NCI-H1694 (cell line): ENCODE data around the gene SPRYD3.
"Not testable (repeated sequence)": the region's sequence is repeated elsewhere in the genome, so short reads cannot be mapped to it uniquely, and the experiment has no call there.

ENCODE experiments used
- DNase-seq: peaks from one replicate; lab custom pipeline; 2025; lab: John Stamatoyannopoulos, UW

The SPRYD3 gene, protein sequence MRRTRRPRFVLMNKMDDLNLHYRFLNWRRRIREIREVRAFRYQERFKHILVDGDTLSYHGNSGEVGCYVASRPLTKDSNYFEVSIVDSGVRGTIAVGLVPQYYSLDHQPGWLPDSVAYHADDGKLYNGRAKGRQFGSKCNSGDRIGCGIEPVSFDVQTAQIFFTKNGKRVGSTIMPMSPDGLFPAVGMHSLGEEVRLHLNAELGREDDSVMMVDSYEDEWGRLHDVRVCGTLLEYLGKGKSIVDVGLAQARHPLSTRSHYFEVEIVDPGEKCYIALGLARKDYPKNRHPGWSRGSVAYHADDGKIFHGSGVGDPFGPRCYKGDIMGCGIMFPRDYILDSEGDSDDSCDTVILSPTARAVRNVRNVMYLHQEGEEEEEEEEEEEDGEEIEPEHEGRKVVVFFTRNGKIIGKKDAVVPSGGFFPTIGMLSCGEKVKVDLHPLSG

DNA sequence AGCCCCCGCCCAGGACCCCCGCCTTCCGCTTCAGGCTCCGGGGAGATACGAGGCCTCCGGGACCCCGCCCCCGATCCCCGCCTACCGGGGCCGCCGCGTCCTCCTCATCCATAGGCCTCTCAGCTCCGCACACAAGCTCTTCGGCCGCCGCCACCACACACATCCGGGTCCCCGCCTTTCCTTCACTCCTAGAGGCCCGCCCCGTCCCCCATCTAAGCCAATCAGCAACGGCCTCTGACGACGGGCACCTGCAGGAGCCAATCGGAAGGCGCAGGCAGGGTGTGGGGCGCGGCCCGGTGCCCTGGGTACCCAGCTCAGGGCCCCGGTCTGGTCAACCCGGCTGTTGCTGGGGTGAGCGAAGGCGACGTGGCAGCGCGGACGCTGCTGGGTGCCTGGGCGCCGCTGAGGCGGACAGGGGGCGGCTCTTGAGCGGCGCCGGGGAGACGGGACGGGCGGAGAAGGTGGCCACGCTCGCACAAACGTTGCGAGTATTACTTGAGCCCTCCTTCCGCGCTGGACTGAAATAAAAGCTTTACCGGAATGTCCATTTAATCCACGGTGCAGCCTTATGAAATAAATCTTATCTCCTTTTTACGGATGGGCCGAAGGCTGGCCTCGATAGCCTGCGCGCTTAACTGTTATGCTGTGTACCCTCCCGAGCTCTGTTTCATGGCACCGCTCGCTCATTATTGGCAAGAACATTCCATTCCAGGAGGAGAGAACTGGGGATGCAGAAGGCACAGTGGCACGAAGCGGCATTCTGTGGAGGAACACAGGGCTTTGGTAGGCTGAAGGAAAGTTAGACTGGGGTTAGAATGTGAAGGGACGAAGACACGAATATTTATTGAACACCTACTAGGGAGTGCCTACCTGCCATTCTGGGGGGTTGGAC is at the start of gene SPRYD3:
SPRYD3 (minus strand) TSS at position 165 of the 892 bp plus-strand sequence; CDS start at position 108, 57 bp downstream.
- peak; percentile 87 for DNase-seq

DNA sequence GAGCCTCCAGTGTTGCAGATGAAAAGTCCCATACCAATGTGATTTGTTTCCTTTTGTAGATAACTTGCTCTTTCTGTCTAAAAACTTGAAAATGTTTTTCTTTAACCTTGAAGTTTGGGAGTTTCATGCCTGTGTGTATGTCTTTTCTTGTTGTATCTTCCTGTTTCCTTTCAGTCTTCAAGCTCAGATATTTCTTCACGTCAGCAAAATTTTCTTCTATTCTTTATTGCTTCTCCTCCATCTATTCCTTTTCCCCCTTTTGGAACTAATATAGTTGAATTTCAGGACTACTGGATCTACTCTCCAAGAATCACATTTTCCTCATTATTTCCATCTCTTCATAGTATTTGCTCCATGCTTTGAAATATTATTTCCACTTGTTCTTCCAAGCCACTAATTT is 48.0 kb upstream of the SPRYD3 start:
- no peak for DNase-seq

DNA sequence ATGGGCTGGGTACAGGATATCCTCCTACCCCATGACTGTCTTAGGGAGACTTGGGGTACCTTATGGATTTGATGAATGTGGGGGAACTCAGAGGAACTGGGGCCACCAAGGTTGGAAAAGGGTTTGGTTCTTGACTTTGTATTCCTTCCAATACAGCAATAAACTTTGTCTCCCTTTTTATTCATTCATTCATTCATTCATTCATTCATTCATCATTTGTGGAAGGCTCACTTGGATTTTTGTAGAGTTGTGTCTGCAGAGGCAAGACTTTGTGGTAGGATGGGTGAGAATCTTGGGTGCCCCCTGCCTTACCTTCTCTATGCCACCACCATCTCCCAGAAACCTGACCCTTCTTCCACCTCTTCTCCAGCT is 45.1 kb upstream of the SPRYD3 start:
- no peak for DNase-seq

DNA sequence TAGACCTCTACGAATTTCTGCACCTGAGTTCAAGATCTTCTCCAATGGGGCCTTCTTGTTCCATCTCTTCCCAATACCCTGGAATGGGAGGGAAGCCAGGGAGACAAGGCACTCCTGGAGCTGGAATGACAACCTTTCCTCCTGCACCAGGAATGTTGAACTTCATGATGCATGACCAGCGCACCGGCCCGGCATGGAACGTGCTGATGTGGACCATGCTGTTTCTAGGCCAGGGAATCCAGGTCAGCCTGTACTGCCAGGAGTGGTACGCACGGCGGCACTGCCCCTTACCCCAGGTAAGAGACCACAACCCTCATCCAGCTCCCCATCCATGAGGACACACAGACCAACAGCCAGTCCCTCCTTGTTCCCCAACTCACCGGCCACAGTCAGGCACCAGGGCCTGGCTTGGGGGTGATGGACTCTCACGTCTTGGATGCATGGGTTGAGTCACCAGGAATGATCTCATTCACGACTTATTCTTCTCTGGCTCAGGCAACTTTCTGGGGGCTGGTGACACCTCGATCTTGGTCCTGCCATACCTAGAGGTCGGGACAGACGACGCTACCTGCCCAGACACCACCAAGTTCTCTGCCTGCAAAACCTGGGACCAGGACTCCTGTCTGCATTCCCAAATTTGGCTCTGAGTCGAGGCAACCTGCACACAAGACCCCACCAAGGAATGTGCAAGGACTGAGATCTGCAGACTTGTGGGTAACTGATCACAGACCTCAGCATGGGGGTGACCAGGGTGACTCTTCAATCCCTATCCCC is 44.6 kb upstream of the SPRYD3 start:
- DNase-seq: no peak

DNA sequence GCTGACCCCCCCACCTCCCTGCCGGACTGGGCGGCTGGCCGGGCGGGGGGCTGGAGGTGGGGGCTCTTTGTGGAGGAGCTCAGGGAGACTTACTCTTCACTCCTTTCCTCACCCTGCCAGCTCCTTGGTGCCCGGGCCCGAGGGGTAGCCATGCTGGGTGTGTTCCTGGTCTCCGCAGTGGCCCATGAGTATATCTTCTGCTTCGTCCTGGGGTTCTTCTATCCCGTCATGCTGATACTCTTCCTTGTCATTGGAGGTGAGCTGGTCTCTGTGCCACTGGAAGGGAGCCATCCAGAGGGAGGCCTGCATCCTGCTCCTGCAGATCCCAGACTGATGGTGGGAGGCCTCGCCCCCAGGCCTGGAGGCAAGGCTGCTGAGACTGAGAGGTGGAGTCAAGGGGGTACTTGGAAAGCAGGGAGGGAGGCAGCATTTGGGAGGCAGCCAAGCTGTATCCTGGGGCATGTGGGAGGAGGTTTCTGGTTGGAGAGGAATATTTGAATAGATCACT is 43.8 kb upstream of the SPRYD3 start:
- DNase-seq: no peak

DNA sequence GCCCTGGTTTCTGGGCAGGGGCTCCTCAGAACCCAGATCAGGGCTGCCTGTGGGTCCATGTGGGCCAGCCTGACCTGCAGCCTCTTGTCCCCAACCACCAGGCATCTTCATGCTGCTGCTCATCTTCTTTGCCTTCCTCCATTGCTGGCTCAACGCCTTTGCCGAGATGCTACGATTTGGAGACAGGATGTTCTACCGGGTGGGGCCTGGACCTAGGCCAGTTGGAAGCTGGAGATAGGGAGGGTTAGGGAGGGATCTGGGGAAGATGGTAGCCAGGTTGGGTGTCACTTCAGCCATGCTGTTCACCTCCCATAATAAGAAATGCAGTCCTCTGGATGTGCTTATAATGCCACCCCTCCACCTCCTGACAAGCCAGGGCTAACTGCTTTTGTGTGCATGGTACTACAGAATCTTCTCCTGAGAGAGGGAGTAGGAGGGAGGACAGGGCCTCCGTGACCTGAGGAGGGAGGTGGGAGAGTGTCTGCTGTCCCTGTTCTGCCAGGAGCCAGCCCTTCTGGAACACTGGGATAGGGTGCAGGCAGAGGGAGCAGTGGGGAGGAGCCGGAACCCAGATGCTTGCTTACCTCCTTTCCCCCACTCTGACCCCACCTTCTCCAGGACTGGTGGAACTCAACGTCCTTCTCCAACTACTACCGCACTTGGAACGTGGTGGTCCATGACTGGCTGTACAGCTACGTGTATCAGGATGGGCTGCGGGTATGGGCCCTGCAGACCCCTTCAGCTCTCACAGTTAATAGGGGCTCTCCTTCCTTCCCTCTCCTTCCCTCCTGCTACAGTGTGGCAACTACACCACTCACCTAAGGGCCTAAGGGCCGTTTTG is 41.7 kb upstream of the SPRYD3 start:
- no peak for DNase-seq

DNA sequence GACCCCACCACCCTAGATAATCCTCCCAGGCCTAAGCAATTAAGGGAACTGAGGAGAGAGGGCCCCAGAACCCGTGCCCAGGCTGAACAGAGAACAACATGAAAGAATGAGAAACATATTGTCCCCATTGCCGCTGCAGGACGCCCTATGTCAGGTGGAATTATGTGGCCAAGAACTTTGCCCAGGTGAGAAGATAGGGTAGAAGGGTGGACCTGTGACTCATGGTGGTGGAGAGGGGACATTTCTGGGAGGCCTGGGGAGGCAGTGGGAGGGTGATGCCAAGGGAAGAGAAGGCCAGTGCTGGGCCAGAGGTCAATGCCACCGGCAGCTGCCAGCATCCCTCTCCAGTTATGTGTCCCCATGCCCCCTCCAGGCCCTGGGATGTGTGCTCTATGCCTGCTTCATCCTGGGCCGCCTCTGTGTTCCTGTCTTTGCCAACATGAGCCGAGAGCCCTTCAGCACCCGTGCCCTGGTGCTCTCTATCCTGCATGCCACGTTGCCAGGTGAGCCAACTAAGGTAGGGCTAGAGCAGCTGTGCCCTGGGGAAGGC is 39.6 kb upstream of the SPRYD3 start:
- no peak for DNase-seq

DNA sequence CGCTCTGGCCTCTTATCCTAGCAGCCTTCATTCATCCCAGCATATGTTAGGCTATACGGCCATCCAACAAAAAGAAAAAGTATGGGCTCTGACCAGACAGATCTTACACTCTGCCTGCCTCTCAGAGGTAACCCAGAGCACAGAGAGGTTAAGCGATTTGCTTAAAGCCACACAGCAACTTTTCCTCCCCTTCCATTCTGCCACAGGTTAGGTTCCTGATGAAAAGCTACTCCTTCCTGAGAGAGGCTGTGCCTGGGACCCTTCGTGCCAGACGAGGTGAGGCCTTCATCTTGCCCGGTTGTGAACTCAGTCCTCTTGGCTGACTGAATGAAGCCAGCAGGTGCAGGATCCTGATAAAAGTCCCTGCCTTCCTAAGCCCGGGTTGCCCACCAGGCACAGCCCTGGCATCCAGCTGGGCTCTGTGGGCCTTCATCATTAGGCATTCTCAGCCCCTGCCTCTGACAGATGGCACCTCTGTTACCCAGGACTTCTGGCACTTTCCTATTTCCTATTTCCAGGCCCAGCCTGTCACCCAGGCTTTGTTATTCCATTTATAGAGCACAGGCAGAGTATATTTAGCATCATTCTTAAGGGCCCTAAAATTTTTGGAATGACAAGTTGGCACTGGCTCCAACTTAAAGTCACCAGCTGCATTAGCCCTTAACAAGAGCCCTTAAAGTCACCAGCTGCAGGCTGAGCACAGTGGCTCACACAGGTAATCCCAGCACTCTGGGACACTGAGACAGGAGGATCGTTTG is 36.9 kb upstream of the SPRYD3 start:
- peak; percentile 62 for DNase-seq

DNA sequence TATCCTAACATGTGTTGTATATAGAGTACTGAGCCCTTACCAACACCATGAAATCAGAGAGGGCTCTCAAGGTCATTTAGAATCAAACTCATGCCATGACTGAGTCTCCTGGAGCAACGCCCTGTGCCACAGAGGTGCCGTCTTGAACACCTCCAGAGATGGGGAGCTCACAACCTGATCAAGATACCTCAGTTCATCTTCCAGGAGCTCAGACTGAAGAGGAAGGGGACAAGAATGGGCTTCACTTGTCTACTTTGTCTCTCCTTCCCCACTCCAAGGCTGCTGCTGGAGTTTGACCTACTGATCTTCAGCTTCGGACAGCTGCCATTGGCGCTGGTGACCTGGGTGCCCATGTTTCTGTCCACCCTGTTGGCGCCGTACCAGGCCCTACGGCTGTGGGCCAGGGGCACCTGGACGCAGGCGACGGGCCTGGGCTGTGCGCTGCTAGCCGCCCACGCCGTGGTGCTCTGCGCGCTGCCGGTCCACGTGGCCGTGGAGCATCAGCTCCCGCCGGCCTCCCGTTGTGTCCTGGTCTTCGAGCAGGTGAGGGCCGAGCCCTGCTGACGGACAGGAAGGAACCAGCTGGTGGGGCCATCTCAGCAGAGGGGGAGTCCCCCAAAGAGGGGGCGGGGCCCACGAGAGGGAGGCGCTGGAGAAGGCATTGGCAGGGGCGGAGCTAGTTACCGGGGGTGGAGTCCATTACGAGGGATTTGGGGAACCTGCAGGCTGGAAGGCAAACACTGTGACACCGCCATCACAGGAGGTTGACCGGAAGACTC is 36.1 kb upstream of the SPRYD3 start:
- no peak for DNase-seq

DNA sequence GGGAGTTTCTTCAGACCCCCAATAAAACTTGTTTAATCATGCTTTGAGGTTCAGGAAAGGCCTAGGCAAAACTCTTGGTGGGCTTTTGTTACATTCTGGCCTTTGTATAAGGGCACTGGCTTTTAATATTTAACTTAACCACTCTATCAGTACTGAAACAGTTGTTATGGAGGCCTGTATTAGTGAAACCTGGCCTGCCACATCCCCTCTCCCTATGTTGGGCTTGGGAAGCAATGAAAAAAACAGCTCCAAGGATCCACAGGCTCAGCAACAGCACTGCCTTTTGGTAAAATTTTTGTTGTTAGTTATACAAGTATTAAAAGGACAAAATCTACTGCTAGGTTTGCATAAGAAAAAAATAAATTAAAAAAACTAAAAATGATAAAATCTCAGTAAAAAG is 34.8 kb upstream of the SPRYD3 start:
- DNase-seq: no peak

DNA sequence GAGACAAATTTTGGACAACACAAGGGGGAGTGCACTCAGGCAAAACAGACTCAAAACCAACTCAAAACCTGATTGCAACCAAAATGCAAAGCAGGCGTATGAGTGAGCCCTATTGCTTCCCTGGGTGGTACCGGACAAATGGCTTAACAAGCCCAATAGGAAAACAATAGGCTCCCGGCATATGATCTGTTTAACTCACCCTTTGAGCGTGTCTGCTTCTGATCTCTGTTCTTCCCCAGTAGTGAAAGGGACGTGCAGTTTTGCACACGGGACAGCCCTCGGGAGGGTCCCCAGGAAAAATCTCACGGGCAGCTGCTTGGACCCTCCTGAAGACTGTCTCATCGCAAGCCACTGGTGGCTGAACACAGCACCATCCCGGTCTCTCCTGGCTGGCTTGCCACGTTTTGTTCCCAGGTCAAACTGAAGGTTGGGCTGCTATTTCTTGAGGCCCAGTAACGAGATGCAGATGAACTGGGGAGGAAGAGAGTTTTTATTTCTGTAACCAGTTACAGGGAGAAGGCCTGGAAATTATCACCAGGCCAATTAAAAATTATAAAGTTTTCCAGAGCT is 34.0 kb upstream of the SPRYD3 start:
- DNase-seq: no peak

DNA sequence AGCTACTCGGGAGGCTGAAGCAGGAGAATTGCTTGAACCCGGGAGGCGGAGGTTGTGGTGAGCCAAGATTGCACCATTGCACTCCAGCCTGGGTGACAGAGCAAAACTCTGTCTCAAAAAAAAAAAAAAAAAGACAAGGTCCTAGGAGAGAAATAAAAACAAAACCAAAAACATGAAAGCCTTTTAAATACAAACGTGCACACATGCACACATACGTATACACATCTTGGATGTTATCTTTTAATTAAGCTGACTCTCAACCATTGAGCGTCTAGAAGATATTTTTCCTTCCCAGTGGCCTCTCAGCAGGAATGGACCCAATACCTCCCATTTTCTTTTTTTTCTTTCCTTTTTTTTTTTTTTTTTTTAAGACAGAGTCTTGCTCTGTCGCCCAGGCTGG is 33.2 kb upstream of the SPRYD3 start:
- not testable (repeated sequence) for DNase-seq

DNA sequence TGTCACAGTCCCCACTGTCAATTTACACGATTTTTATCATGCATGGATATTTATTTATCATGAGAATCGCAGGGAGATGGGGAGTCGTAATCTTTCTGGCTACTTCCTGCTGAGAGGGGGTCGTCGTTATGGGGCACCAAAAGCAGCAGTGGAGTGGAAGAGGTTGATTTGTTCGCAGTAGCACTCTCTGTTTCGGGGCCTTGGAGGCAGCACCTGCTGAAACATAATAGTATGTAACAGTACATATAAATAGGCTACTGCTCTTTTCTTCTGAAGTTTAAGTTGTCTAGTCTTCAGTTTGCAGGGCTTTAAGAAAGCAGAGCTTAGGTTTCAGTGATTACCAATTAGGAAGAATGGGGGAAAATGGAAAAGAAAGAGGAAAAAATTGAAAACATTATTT is 27.9 kb upstream of the SPRYD3 start:
- DNase-seq: no peak

DNA sequence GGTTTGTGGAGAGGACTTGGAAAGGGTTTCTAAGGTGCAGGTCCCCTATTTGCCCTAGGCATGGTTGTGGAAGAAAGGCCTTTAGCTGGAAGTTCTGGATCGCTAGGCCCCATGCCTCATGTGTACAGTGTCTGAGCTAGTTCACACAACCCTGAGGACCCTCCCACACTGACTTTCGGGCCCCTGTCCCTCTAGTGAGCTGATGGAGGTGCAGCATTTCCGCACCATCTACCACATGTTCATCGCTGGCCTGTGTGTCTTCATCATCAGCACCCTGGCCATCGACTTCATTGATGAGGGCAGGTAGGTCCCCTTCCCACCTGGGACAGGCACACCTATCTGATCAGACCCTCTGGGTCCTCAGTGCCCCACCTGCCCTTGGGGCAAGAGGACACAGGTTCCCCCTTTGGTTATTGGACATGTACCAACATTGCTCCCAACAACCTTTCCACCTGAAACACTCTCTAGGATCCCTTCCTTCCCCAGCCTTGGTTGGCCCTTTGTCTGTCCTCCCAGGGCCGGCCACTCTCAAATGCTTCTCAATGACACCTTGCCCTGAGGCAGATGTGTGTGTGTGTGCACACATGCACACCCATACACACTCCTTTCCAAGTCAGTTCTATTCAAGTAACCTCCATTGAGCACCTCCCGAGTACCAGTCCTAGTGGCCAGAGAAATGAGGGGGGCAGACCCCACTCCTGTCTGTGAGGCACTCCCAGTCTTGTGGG is 26.7 kb upstream of the SPRYD3 start:
- no peak for DNase-seq

DNA sequence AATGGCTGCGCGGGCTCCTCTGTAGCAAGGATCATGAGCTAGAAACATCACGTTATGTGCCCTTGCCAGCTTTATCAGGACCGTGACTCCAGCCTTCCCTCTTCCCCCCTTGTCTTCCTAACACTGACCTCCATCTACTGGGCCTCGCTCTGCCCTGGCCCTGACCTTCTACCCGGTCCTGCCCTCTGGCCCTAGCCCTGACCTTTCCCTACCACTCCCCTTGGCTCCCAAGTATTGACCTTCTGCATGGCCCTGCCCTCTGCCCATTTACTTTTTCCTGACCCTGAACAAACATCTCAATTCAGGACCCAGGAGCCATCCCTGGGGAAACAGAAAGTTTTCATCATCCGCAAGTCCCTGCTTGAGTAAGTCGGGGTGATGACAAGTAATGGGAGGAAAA is 26.1 kb upstream of the SPRYD3 start:
- DNase-seq: no peak

DNA sequence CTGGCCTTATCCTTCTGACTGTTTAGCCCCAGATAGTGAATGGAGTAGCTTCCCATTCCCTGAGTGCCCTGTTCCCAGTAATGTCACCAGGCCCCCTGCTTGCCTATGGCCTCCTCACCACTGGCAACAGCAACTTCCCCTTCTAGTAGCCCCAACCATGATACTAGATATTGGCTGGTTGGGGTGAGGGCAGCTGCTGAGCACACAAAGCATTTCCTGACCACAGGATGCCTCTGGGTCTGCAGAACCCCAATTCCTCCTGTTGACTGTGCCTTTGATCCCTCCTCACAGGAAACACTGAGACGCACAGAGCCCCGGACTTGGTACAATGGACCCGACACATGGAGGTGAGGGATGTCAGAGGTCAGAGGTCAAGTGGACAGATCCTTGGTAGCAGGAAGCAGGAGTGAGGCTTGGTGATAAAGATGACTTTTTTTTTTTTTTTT is 24.7 kb upstream of the SPRYD3 start:
- DNase-seq: no peak

DNA sequence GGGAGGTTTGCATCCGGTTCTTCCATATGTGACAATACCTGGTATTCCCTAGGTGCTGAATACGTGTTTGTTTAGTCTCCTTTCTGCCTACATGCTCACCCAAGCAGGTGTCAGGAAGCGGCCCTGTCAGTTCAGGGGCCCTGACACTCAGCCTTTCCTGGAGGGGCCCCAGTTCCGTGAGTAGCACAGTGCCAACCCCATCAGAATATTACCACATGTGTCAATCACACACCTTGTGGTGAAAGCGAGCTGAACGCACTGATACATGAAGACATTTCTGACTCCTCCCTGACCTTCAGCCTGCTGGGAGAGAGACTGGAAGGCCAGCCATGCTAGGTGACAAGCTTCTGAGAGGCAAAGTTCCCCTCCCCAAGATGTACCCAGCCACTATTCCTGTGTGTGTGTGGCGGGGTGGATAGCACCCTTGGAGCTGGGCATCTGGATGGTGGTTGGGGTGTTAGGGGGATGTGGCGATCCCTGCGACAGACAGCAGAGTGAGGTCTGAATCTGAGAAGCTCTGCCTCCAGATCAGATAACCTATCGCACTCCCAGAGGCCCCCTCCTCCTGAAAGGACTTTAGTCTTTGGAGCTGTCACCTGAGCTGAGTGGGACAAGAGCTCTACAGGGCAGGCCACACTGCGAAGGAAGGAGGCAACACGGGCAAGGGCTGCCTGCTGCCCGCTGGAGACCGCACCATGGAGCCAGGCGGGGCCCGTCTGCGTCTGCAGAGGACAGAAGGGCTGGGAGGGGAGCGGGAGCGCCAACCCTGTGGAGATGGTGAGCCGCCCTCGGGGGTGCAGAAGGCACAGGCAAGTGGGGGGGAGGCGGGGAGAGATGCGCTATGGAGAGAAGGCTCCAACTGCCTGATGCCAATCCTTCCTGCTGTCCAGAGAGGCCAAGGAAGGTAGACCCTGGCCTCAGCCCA is 24.0 kb upstream of the SPRYD3 start, which contains the start of gene SOAT2:
SOAT2 (plus strand) TSS at position 604 of the 925 bp plus-strand sequence; CDS start at position 696, 92 bp downstream.
- no peak for DNase-seq
